Endometrial microvascular endothelial cells (primary cell): ENCODE measurements around the gene MEPCE. TPM values are rescaled to one million over a fixed set of nuclear protein-coding genes. Genes with fewer than 3 reads are reported as not detected.
"Not testable (repeated sequence)": the region's sequence is repeated elsewhere in the genome, so short reads cannot be mapped to it uniquely, and the experiment has no call there.

Source experiments
- in situ Hi-C: cut with HindIII; loops from 2 replicates; pipeline ENCODE4 v1.10.0; 2017; ENCODE audit warnings: low sequenced_read_pairs, low pct_unique_long_range_greater_than_20kb; ENCODE audit errors: inconsistent ontology term
- total RNA-seq: library from RNA; depleted of rRNA; stranded (reverse); fragments of >200 nt; gene quantifications from one replicate; pipeline ENCODE4 v1.2.3, GENCODE V29; 2015; ENCODE audit errors: inconsistent ontology term

The MEPCE gene
- total RNA-seq, 1 donor from 2014 or later: 45.5 TPM

GRCh38 chr7:100432621-100433275, 3.1 kb downstream of the MEPCE start:
- in situ Hi-C loops: no loop called here

- in situ Hi-C loops: no loop called here
These were observed 3.6 kb downstream of the MEPCE start for GRCh38 chr7:100433276-100433591.

GRCh38 chr7:100433592-100434296, 4.1 kb downstream of the MEPCE start:
- in situ Hi-C loops: no loop called here

- in situ Hi-C loops: no loop called here
These were observed 4.9 kb downstream of the MEPCE start for GRCh38 chr7:100434297-100435144.

DNA sequence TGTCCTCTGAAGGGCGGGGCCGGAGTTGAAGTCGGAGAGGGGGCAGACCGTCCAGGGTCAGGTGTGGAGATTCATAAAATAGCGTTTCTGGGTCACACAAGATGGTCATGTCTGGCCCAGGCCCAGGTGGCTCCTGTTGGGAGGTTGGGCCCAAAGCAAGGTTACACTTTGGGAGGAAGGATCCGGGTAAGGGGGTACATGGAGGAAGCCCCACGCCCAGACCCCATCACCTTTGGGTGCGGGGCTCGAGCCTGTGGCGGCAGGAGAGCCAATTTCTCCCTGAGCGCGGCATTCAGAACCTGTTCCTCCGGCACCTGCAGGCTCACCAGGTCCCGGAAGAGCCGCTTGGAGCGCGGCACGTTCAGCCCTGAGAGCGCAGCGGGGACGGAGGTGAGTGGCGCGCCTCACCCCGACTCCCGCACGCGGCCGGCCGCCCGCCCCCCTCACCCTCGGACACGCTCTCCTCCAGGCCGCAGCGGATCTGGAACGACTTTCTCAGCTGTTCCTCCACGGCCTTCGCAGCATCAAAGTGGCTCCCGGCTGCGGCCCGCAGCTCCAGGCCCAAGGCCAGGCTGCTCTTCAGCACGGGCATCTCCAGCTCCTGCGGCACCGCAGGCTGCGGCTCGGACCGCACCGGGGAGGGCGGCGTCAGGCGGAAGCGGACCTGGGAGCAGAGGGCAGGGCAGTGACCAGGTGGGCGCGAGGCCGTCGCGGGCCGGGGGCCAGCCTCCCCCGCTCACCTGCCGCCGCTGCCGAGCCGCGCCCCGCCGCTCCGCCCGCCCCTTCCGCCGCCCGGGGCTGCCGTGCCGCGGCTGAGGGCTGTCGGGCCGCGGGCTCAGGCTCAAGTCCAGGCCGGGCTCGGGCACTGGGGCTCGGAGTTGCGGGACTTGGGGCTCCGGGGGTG, 6.0 kb downstream of the MEPCE start:
- in situ Hi-C loops: no loop called here

GRCh38 chr7:100437150-100438100, 7.8 kb downstream of the MEPCE start:
- in situ Hi-C loops: no loop called here

DNA sequence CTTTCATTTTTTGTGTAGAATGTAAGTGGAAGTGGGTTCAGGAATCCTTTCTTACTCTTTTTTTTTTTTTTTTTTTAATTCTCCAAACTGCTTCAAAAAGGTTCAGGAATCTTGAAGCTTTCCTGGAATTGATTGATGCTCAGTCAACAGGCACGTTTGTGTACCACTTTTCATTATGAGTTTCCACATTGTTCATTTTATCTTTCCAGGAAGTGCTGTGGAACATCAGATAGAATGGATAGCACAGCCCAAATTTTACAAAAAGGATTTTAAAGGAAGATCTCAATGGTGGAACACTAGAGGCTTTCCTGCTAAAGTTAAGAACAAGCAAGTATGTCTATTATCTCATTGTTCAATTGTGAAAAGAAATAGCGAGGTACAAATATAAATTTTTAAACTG, 8.5 kb downstream of the MEPCE start:
- in situ Hi-C loops: no loop called here

DNA sequence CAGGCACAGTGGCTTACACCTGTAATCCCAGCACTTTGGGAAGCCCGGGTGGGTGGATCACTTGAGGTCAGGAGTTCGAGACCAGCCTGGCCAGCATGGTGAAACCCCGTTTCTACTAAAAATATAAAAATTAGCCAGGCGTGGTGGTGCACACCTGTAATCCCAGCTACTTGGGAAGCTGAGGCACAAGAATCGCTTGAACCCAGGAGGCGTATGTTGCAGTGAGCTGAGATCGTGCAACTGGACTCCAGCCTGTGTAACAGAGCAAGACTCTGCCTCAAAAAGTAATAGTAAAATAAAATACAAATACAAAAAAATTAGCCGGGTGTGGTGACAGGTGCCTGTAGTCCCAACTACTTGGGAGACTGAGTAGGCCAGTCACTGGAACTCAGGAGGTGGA, 9.1 kb downstream of the MEPCE start:
- in situ Hi-C loops: not testable (repeated sequence)

GRCh38 chr7:100439244-100439643, 9.6 kb downstream of the MEPCE start:
- in situ Hi-C loops: not testable (repeated sequence)

GRCh38 chr7:100441641-100442535, 12.3 kb downstream of the MEPCE start:
- in situ Hi-C loops: no loop called here

- in situ Hi-C loops: no loop called here
These were observed 13.6 kb downstream of the MEPCE start for GRCh38 chr7:100443096-100443840.

- in situ Hi-C loops: no loop called here
These were observed 15.0 kb downstream of the MEPCE start for GRCh38 chr7:100444311-100445278.

DNA sequence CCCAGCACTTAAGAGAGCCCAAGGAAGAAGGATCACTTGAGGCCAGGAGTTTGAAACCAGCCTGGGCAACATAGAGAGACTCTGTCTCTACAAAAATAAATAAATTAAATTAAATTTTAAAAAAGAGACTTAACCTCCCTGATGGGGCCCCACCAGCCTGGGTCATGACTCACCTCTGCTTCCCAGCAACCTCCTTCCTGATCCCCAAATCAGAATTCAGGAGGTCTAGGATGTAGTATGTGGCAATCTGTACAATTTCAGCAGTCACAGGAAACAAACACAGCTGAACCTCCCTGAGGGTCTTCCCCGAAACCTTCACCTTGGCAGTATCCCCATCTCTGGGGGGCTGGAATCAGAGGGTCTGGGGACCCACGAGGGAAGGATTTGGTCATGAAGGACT, 16.4 kb downstream of the MEPCE start:
- in situ Hi-C loops: no loop called here

DNA sequence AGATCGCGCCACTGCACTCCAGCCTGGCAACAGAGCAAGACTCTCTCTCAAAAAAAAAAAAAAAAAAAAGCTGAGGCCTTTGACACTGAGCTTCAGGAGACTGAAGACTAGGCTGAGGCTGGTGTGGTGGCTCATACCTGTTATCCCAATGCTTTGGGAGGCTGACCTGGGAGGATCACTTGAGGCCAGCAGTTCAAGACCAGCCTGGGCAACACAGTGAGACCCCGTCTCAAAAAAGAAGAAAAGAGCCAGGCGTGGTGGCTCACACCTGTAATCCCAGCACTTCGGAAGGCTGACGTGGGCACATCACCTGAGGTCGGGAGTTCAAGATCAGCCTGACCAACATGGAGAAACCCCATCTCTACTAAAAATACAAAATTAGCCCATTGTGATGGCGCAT, 17.7 kb downstream of the MEPCE start:
- in situ Hi-C loops: not testable (repeated sequence)

GRCh38 chr7:100449190-100449795, 19.7 kb downstream of the MEPCE start:
- in situ Hi-C loops: no loop called here
